GDM1 (cell line): Measurements from ENCODE around the gene EEFSEC.

Experiments
- DNase-seq: peaks from one replicate; lab custom pipeline; 2025; lab: John Stamatoyannopoulos, UW

EEFSEC gene

GRCh38 chr3:128153156-128154041 is at the start of gene EEFSEC:
Gene EEFSEC, plus strand, starts transcription at chr3:128153481. Its CDS starts 27 bp downstream, at chr3:128153508.
- peak; percentile 65 for DNase-seq

DNA sequence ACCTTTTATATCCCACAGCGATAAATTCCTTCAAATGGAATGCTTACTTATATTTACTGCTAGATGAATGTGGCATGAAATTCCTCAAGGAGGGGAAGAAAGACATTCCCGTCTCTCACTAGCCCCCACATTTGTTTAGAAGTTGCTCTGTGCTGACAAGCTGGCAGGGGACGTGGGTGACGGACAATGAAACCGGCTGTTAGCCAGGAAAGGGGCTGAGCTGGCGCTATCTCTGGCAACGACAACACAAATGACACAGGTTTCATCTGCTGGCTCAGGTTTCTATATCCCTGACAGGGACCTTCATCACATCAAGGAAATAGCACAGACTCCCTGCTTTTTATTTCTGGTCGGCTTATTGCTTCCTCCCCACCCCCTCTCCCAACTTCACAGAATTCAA is 45.4 kb upstream of the EEFSEC start:
- DNase-seq: no peak

- DNase-seq: no peak
These were observed 42.1 kb upstream of the EEFSEC start for GRCh38 chr3:128111147-128111546.

- DNase-seq: no peak
These were observed 40.8 kb upstream of the EEFSEC start for GRCh38 chr3:128112357-128112968.

DNA sequence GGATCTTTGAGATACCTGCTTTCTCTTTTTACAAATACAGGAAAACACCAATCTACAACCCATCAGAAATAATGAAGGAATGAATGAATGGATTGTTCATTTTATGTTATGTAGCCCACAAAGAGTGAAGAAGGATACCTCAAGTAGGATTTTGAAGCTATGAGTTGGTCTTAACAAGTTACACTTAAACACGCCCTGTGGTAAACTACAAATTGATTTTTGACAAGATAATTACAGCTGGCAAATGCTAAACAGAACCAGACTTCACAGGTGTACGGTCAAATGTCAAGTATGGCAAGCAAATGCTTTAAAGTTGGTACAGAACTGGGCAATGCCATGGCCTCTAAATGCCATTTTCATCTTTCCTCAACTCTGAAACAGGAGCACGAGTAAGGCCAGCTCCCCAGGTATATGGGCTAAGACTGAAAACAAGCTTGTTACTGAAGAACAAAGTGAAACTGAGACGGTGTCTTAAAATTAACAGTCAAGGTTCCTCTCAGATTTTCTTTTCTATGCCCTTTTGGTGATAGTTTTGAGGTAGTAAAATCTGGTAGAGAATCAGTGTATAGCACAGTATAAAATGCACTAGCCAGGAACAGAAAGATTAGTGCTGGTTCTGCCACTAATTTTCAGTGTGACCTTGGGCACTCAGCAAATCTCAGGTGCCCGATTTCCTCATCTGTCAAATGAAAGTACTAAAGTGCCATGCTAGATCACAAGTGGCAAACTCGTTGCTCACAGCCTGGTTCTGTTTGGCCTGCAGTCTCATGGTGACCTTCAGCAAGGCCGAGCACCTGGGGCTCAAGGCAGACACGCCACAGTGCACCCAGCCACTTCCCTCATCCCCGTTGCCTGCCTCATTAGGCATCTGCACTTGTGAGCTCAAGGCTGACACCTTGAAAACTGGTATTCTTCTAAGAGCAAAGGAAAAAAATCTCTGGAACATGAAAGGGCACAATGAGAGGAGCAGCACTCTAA is 39.2 kb upstream of the EEFSEC start:
- DNase-seq: no peak

GRCh38 chr3:128122013-128122412 is 31.3 kb upstream of the EEFSEC start:
- no peak for DNase-seq

DNA sequence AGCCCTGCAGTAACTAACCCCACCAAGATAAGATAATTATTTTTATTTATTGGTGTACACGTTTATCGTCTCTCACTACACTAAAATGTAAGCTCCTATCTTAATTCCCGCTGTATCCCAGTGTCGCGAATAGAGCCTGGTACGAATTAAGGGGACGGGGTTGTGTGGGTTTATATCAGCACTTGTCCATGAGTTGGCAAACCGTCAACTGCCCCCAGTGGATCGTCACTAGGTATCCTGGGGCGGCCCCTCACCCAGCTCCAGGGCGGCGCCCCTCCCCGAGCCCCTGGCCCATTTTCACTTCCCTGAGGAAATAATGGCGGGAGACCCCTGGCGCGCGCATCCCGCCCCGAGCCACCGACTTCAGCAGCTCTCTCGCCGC is 30.1 kb upstream of the EEFSEC start:
- no peak for DNase-seq

- peak; percentile 96 for DNase-seq
These were observed 29.5 kb upstream of the EEFSEC start, which contains the start of gene RUVBL1 for GRCh38 chr3:128123538-128124368. Gene RUVBL1, minus strand, starts transcription at chr3:128123812. Its CDS starts 88 bp downstream, at chr3:128123724.

DNA sequence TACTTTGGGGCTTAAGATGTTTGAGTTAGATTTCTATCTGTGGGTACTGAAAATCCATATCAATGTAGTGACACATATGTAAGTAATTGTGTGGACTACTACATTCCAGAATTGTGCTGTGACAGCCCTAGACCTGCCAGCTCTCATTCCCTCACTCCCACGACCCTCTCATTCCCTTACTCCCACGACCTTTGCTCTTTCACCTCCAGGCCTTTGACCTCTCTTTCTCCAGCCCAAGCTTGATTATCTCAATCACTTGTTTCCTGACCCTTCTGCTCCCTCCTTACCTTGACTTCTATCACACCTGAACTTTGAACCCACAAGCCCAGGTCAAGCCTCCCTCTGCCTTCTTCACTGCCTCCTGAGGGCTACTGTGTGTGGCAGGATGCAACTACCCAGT is 26.0 kb upstream of the EEFSEC start:
- no peak for DNase-seq

DNA sequence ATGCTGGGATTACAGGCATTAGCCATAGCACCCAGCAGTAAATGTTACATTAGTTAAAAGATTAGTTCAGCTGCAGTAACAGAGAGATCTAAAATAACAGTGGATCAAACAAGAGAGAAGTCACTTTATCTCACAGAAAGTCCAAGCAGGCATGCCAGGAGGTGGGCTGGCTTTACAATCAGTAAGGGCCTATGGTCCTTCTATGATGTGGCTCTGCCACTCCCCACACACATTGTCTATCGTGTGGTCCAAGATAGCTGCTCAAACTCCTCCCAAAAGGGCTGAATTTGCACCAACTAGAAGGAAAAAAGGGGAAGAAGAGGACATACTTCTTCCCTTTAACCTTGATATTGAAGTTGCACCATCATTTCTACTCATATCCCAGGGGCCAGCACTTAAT is 25.0 kb upstream of the EEFSEC start:
- DNase-seq: no peak

GRCh38 chr3:128131897-128132646 is 21.2 kb upstream of the EEFSEC start:
- no peak for DNase-seq

DNA sequence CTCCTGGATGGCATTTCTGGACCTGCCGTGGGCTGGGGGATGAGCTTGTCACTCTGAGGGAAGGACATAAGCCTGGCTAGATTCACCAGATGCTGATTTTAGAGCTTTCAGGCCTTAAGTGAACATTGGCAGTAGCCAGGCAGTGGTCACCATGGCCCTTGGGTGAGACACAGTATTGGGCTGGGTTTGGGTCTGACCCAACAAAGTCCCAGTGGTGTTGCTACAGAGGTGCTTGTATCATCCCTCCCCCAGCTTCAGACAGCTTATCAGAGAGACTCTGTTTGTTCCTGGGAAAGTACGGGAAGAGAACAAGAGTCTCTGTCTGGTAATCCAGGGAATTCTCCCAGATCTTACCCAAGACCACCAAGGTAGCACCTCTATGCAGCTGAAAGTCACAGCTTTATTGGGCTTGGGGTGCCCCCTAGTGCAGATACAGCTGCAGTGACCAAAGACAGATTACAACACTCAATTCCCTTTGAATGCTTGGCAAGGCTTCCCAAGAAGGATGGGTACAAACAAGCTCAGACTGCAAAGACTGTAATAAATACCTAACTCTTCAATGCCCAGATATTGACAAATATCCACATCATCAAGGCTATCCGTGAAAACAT is 19.9 kb upstream of the EEFSEC start:
- peak; percentile 6 for DNase-seq

DNA sequence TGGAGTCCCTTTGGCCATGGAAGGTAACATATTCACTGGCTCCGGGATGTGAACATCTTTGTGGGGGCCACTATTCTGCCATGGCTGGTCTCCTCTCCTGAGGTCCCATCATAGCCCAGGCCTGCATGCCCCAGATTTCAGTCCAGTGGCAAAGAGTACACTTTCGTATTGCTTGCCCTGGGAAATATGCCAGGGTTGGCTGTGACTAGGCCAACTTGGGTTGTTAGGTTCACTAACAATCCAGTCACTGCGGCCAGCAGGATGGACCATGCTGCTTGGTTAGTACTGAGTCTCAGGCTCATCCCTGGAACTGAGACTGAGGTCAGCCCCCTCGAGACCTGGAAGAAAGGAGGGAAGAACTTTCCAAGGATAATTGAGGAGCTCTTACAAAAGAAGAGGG is 9.8 kb upstream of the EEFSEC start:
- DNase-seq: no peak

DNA sequence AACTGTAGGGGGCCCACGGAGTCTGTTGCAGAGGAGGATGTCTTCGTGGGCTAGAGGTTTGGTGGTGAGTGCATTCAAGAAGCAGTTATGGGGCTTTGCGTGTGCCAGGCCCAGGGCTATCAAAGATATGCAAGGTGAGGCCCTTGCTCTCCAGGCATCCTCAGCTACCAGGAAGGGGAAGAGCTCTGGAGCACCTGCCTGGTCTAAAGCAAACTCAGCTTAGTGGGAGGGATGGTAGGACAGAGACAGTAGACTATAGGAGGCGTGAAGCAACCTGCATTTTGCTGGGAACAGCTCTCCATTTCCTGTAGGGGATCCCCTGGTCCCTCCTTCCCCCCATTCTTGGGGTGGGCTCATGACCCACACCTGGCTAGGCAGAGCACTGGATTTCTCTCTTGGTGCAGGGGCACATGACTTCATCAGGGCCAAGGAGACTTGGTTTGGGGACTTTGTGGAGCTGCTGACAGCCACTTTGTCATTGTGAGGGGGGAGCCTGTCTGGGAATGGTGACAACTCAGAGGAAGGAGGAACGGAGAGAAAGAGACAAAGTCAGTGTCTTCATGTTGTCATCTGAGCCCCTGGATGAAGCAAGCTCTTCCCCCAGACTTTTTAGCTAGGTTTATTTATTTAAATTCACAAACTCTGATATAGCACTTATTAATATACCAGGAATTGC is 8.6 kb upstream of the EEFSEC start:
- DNase-seq: no peak

DNA sequence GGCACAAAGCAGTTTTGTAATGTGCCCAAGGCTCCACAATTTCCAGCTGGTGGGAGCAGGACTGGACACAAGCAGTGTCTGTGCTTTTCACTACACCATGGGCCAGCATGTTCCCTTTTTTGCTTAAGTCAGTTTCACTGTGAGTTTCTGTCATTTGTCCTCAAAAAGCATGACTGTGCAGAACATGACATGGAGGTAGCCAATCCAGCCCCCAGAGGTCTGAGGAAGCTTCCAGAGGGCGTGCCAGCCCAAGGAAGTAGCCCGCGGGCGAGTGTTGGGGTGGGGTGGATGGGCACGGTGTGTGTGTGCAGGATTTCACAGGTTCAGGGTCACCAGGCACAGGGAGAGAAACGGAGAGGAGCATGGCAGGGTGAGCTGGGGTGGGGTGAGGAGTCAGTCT is 8.0 kb upstream of the EEFSEC start:
- DNase-seq: peak; percentile 71

- DNase-seq: no peak
These were observed 7.1 kb upstream of the EEFSEC start for GRCh38 chr3:128146201-128146600.

DNA sequence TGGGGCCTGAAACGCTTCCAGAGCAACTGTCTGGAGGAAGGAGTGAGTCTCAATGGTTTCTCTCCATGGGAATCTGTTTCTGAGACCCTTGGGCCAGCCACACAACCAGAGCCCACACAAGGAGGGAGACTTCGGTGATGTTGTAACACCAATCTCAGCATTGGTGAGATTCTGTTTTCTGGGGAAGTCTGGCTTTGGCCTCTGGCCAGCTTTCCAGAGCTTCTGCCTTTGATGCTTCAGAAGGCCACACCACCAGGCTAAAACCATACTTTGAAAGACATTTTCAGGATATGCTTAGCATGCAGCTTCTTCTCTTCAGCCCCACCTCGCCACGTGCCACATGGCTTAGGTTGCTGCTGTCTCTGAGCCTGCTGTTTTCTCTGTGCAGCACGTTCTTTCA is 3.6 kb upstream of the EEFSEC start:
- DNase-seq: no peak

DNA sequence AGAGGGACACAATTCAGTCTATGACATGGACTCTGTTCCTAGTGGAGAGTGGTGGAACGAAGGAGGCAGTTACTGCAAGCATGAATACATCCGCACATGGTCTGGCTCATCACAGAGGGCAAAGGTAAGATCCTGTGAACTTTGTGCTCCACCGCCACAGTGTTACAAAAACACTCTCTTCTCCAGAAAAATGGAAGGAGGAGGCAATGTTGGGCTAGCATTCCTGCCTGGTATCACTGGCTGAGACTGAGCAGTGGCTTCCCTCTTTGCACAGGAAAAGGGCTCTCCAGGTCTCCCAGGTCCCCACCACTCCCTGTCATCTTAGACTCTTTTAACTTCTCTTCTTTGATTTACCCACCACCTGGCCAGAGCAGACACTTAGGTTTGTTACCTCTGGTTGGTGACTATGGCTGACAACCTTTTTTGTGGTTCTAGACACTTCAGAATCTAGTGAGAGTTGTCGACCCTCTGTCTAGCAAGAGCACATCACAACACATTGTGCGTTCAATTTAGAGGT is 1.5 kb upstream of the EEFSEC start:
- no peak for DNase-seq

GRCh38 chr3:128152419-128153155 is 694 bp upstream of the EEFSEC start:
- no peak for DNase-seq
